Measurements from ENCODE around the gene PAQR8.

Gene PAQR8, protein sequence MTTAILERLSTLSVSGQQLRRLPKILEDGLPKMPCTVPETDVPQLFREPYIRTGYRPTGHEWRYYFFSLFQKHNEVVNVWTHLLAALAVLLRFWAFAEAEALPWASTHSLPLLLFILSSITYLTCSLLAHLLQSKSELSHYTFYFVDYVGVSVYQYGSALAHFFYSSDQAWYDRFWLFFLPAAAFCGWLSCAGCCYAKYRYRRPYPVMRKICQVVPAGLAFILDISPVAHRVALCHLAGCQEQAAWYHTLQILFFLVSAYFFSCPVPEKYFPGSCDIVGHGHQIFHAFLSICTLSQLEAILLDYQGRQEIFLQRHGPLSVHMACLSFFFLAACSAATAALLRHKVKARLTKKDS

DNA sequence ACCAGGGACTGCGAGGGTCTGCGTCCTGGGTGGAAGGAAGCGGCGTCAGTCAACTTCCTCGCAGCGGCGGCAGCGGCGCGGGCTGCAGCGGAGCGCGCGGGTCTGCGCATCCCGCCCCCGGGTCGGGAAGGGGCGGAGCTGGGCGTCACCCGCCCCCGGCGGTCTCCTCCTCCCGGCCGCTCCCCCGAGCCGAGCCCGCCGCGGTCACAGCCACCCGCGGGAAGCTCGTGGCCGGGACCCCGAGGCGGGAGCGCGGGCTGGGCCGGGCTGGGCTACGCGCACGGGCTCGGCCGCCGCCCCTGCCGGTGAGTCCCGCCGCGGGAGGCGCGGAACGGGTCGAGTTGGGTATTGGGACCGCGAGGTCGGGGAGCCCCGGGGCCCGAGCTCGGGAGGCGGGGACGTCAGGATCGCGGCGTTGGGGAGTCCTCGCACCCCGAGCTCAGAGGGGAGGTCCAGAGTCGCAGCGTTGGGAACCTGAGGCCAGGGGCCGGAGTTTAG lies at the start of gene PAQR8:
PAQR8 (plus strand) TSS at position 207 of the 498 bp plus-strand sequence. CDS start 41,063 bp downstream, outside the sequence.
- DNase-seq, result peak in 1 of 2 experiments; percentile 54

DNA sequence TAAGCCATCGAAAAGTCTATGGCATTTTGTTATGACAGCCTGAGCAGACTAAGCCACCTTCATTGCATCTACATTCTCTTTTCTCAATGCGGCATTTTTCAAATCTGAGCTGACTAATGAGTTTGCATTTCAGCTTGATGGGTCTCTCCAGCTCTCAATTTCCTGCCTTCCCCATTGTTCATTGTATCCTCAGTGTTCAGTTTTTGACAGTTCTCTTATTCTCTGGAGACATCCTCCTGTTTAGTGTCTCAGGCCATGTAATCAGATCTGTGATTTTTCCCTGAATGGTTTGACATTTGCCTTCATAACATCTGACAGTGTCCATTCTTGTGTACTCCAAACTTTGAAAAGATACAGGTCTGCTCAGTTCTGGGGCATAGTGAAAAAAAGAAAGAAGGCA lies 49.5 kb upstream of the PAQR8 start:
- DNase-seq, result no peak

DNA sequence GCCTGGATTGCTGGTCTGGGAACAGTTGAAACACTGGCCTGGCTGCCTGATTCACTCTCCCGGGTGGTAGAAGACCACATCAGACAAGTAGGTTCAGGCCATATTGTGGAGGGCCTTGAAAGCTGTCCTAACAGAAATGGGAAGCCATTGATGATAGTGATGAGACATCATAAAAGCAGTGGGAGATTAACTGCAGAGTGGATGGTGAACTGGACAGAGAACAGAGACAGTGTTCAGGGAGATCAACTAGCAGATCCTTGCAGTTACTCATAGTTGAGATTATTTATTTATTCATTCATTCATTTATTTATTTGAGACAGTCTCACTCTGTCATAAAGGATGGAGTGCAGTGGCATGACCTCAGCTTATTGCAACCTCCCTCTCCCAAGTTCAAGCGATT lies 47.2 kb upstream of the PAQR8 start:
- no peak for DNase-seq

DNA sequence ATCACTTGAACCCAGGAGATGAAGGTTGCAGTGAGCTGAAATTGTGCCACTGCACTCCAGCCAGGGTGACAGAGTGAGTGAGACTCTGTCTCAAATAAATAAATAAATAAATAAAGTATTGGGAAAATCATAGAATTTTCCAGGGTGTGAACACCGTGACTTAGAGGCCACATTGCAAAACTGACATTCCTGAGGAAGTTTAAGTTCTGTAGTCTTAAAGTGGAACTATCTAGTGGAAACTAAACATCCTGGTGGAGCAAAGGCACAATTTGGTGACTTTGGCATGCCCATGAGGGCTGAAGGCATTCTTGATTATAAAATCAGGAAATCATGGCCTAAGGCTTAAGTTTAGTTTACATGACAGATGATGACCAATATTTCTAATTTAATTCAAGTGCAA lies 44.7 kb upstream of the PAQR8 start:
- DNase-seq, result no peak

DNA sequence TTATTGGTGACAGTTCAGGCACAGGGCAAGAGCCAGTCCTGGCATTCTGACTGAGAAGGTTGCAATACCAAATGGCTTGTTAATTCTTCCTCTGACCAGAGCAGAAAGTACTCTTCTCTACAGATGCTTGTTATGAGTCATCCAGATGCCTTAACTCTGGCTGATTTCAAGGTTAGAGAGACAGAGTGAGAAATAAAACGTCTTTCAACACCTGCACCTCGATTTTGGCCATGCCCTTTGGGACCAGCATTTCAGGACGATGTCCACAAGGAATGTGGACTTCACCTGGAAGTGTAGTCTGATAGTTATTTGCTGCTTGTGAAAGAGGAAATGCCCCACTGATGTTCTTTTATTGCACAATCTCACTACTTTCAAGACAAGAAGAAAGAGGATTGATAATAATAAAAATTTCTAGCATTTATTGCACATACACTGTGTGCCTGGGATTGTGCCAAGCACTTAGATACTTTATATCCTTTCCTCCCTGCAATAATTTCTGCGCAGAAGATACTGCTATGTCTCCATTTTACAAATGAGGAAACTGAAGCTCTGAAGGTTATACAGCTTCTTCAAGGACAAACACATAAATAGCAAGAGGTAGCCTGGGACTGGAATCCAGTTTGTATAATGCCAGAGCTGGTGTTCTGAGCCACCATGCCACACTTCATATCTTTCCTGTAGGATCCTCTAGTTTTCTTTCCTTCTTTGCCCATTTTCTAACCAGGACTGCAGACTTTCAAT lies 43.9 kb upstream of the PAQR8 start:
- DNase-seq, result peak in 1 of 2 experiments; percentile 18

DNA sequence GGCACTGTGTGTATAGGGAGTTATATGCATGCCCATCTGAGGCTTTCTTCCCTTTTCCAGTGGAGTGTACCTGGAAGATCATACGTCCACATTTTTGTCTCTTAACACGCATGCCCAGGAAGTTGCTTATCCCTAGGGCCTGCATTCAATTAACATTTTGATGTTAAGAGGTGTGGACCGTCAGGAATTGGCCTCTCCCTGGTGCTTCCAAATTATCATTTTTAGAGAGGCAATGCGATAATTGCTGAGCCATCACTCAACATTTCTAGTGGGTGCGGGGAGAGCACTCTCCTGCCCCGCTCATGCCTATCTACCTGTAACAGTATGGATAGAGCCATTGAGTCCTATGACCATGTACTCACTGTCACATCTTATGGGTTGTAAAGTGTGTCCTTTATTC lies 37.8 kb upstream of the PAQR8 start:
- no peak for DNase-seq

DNA sequence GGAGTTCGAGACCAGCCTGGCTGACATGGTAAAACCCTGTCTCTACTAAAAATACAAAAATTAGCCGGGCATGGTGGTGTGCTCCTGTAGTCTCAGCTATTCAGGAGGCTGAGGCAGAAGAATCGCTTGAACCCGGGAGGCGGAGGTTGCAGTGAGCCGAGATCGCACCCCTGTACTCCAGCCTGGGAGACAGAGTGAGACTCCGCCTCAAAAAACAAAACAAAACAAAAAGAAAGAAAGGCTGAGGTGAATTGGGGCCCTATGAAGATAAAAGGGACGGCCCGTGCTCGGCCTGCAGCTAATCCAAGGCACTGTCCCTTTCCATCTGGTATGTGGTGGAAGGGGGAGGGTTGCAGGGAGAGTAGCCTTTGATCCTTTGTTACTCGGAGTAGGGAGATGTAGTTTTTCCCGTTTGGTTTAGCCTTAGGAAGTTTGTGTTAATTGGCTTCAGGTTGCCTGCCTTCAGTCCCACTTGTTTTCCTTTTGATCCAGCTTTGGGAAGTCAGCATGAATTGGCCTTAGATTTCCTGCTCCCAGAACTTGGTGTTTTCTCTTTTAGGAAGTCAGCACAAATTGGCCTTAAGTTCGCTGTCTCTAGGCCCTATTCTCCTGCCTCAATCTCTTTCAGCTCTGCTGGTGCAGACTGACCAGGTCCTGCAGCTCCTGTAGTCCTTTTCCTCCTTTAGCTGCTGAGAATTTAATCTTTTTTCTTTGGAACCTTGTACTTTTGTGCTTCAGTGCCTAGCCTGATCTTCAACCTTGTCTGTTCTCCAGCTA lies 36.1 kb upstream of the PAQR8 start:
- DNase-seq, result no peak

DNA sequence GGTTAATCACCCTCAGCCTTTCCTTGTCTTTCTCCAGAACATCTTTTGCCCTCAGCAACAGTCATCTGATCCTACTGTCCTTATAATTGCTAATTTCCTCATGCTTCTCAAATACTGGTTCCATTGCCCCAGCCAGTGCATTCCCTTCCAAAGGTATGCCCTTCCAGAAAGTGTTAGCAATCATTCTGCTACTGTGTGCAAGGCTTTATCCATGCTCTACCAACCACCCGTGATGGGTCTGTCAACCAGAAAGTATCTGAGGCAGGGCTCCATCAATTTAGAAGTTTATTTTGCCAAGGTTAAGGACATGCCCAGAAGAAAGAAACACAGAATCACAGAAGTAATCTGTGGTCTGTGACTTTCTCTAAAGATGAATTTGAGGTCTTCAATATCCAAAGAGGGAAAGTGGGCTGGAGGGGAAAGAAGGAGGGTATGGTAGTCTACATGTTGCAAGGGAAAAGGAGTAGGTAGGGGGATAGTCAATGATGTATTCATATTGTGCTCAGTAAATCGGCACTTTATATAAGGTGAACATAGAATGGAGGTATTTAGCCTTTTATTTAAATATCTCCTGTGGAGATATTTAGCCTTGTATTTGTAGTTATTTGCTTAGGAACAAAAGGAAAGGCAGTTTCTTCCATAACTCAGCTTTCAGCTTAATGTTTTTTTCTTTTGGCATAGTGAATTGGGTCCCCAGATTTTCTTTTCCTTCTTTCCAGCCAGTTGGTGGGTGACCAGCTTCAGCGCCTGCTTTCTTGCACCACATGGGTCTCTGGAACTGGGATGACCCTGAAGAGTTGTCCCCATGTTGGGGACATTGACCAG lies 35.2 kb upstream of the PAQR8 start:
- no peak for DNase-seq

DNA sequence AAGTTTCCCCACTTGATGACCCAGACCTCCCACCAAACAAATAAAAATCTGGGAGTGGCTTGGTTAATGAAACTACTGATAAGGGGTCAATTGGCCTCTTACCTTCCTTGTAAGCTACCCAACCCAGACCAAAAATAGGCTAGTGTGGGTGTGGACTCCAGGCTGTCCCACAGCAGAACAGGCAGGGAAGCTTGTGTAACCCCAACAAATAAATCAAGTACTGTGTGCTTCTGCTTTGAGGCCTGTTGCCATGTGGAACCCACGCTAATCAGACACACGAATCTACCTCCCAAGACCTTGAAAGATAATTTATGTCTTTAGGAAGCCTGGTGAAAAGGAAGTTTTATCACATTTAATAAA lies 33.7 kb upstream of the PAQR8 start:
- no peak for DNase-seq

DNA sequence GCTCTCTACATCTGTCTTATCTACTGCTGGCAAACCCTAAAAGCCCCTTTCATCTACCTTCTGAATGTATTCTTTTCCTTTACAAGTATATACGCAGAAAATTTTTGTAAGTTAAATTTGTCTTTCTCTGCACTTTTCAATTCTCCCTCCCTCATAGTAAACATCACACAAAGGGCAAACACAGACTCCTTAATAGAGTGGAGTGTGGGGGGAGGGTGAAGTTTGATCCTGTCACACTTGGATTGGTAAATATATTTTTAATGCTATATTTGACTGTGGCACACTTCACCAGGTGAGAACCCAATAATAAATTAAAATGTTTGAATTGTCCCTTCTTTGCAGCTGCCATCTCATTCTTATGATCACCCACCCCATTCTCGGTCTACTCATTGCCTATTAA lies 33.2 kb upstream of the PAQR8 start:
- no peak for DNase-seq

DNA sequence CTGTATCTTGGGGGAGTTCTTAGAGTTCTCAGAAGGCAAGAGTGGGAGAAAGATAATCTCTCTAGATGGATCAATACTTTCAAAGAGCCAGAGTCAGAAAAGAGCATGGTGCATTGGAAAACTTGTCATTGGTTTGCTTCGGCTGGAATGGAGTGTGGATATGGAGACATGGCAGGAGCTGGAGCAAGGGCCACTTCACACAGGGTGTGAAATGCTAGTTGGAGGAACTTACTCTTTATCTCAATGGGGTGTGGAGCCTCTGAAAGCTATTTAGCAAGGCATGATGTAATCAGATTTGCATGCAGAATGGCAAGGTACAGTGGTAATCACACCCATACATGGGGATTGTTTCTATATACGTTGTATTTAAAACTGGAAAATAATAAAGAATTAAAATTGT lies 31.5 kb upstream of the PAQR8 start:
- DNase-seq, result no peak

DNA sequence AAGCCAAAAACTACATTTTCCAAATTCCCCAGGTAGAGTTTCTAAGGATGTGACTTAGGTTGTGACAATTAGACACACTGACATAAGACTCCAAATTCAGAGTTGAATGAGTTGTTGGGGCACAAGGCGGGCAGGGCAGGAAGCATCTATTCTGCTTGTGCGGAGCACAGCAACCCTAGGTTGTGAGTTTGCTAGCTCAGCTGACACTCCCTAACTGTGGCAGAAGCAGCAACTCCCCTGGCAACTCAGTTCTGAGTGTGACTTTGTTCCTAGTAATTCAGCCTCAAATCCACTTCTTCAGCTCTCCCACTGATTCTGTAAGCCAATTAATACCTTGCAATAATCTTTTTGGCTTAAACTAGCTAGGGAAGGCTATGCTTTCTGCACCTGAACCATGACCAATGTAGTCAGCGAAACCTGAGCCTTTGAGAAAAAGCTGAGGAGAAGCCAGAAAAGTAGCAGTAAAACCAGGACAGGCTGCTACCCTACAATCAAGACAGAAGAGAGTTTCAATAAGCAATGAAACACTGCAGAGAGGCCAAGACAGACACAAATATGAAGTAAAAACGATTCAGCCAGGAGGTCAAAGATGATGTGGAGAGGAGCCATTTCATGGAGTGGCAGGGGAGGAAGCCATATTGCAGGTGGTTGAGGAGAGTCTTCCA lies 30.0 kb upstream of the PAQR8 start:
- no peak for DNase-seq

DNA sequence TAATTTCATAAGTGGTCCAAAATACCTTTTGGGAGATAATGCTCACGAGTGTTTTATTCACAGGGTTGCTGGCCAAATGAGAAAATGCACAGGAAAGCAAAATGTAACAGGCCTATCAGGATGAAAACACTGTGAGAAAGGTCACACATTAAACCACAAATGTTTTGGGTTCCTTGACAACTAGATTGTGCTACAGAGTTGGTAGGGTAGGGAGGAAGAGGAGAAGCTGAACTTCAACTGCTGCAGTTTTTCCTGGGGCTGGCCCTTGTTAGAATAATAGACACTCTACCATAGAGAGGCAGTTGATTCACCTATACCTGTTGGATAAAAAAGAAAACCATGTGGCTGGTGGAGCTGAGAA lies 28.1 kb upstream of the PAQR8 start:
- no peak for DNase-seq

DNA sequence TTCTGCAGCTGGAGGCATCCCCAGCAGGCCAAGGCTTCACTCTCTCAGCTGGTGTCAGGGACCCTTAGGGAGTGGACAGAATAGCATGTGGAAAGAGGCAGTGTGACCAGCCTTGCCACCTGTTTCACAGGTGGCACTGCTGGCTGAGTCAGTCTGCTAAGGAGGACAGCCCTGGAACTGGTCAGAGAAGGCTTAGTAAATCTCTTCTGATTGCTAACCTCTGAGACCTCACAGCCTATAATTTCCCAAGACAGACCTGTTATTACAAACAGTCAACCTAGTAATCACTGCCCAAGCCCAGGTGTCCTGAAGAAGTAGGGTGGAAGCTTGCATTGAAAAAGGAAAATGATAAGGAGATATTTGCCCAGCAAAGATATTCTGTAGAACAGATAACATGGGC lies 26.4 kb upstream of the PAQR8 start:
- no peak for DNase-seq

DNA sequence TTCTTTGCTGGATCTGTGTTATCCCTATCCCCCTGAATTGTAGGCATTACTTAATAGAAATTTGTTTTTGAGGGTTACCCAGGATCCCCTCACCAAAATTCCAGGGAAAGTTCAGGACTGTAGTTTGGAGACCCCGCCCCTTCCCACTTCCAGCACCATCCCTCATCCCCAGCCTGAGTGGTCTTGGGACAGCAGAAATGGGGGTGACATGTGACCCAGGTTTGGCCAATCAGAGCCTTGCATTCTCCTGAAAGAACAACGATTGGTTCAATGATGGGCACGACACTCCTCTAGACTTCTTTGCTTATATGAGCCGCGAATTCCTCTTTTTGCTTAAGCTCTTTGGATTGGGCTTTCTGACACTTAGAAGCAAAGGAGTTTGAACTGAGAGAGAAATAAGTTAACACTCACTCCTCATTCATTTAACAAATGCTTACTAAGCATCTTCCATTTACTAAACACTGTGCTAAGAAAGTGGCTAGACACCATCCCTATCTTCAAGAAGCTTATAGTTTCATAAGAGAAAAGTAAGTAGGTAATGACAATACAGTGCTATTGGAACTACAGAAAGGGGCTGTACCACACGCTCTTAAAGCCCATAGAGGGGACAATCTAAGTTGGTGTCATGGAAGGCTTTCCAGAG lies 24.9 kb upstream of the PAQR8 start:
- no peak for DNase-seq

DNA sequence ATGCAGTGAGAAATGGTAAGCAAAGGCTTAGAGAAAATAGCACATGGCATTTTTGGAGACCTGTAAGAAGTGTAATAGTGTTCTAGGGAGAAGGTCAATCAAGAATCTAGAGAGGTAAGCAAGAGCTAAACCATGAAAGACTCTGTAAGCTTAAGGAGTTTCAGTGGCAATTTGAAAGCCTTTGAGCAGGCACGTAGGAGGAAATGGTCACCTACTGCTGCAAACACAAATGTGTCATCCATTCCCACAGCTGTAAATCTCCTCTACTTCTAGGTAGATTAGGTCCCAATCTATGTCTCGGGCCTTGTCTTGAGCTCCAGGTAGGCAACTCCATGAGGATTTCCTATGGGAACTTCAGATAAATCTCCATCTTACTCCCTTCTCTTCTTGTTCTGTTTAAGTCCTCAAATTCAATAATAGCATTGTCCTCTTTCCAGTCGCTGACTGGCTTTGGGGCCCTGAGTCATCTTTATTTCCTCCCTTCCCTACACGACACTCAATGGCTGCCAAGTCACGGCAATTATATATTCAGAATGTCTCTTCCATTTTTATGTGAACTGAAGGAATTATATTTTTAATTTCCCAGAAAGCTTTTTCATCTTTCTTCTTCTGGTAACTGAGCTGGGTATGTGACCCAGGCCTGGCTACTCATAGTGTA lies 24.2 kb upstream of the PAQR8 start:
- no peak for DNase-seq

DNA sequence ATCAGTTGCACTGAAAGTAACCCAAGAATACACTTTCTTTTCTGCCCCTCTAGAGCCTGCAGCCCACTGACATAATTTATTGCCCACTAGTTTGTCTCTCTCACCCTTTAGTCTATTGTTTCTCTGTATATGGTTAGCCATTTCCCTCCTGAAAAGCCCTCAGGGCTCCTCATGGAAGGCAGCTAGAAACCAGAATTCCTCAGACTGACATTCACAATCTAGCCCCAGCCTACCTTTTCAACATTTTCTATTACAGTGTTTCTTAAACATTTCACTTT lies 21.4 kb upstream of the PAQR8 start:
- no peak for DNase-seq

DNA sequence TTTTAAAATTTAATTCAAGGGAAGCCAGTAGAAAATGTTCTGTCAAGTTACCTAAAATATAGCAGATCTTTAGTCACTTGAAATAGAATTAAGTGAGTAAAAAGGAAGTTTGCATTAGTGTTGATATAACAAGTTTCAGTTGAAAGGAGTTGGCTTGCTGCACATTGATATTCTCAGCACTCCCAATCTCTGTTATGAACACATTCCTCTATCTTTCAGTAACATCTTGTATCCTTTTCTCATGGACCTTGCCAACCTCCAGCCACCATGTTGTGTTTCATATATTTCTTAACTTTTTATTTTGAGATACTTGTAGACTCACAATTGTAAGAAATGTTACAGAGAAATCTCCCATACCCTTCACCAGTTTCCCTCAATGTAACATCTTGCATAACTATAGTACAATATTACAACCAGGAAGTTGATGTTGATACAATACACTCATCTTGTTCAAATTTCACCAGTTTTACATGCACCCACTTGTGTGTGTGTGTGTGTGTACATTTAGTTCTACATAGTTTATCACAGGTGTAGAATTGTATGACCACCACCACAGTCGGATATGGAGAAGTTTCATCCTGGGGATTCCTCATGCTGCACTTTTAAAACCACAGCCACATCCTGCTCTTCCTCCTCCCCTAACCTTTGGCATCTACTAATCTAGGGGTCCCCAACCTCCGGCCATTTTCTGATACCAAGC lies 20.2 kb upstream of the PAQR8 start:
- DNase-seq, result no peak

DNA sequence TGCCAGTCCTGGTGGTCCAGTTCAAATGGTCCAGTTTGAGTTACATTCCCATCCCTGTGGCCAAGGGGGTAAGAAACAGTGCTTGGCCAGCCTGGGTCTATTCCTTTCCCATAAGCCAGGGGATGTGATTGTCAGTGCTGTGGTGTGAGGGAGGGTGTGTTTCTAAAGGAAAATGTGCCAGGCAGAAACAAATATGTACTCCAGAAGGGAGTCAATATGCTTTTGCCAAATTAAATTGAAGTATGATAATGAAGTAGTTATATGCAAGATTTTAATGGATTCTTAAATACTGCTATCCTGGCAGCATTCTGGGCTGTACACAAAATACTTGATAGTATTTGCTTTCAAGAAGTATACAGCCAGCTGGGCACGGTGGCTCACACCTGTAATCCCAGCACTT lies 16.6 kb upstream of the PAQR8 start:
- DNase-seq, result no peak

DNA sequence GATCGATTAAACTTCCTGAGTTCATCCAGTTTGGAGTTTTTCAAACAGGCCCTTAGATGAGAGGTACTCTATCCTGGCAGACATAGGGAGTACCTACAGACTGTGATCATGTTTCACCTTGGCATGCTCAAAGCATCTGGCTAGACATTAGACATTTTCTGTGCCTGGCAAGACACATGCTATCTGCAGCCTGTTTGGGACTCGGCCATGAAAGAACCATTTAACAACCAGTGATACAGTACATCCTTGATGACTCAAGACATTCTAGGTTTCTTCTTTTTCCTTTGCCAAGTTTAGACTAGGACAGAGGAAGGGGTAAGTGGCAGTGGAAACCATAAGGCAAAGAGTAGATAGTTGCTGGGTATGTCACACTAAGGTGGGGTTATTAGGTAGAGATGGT lies 15.4 kb upstream of the PAQR8 start:
- DNase-seq, result no peak

DNA sequence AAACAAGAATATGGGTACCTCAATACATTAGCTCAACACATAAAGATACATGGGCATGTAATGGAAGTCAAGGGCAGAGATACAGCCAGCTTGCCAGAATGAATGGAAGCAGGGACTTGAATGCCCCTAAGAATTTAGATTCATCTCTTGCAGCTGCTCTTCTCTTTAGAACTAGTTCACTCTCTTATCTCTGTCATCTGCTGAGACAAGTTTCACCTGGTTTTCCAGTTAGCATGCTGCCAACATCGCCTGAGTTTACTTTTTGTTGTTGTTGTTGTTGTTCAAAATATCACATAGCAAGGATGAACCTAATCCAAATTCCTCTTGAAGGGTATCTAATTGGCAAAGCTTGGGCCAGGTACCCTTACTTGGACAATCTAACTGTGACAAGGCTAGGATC lies 14.1 kb upstream of the PAQR8 start:
- DNase-seq, result no peak
